Small intestine (tissue), 7 donors: ENCODE data around the gene BAHD1. TPM values are rescaled to one million over a fixed set of nuclear protein-coding genes. Genes with fewer than 3 reads are reported as not detected.

Source experiments
- DNase-seq, 2 donors: peaks; one replicate each; pipeline versions ENCODE4 v3.0.0 to v3.0.0-alpha.2; 2013
- FAIRE-seq: peaks from 2 replicates; lab custom pipeline; 2012; peaks lifted over from hg19 to GRCh38; lab: Jason Lieb, UNC
- H3K27ac ChIP-seq, 3 donors: one replicate each; pipeline ENCODE4 v1.5.1; 2013; ENCODE audit warnings: low read length in 2 of 3, mild to moderate bottlenecking in 2 of 3, control low read depth in 1 of 3, inconsistent platforms in 1 of 3, low read depth in 1 of 3, moderate library complexity in 1 of 3
- H3K27me3 ChIP-seq, 3 donors: one replicate each; pipeline ENCODE4 v1.6.1; 2013; ENCODE audit warnings: low read length in 3 of 3, inconsistent platforms in 1 of 3; ENCODE audit not compliant: control insufficient read depth in 3 of 3, insufficient read depth in 3 of 3
- H3K36me3 ChIP-seq, 3 donors: one replicate each; pipeline ENCODE4 v1.6.1; 2013; ENCODE audit warnings: low read length in 3 of 3, inconsistent platforms in 1 of 3, low read depth in 1 of 3, mild to moderate bottlenecking in 1 of 3, moderate library complexity in 1 of 3; ENCODE audit not compliant: control insufficient read depth in 3 of 3, insufficient read depth in 2 of 3
- H3K4me1 ChIP-seq, 3 donors: one replicate each; pipeline ENCODE4 v1.6.1; 2013; ENCODE audit warnings: low read length in 2 of 3, inconsistent platforms in 1 of 3, low read depth in 1 of 3, mild to moderate bottlenecking in 1 of 3, moderate library complexity in 1 of 3; ENCODE audit not compliant: control insufficient read depth in 3 of 3, insufficient read depth in 2 of 3
- H3K4me3 ChIP-seq, 3 donors: one replicate each; pipeline ENCODE4 v1.5.1; 2013; ENCODE audit warnings: low read length in 3 of 3, control low read depth in 1 of 3, inconsistent platforms in 1 of 3, low read depth in 1 of 3, mild to moderate bottlenecking in 1 of 3, moderate library complexity in 1 of 3
- H3K9me3 ChIP-seq, 2 donors: one replicate each; pipeline ENCODE4 v1.6.1; 2013; ENCODE audit warnings: low read depth in 1 of 2, low read length in 1 of 2; ENCODE audit not compliant: control insufficient read depth in 2 of 2, insufficient read depth in 1 of 2
- WGBS, 3 donors: extraction: QIAGEN DNeasy Blood & Tissue Kit; methylation state at CpG; one replicate each; pipeline ENCODE4 v1.1.7; 2013; 5-methylcytosine and 5-hydroxymethylcytosine counted together
- polyA plus RNA-seq, 4 donors: library from polyadenylated mRNA; stranded (reverse) in 3 of 4; unstranded in 1 of 4; fragments of 200-250 nt in 3 of 4; fragments of 120-200 nt in 1 of 4; gene quantifications; one replicate each; pipeline versions ENCODE4 v1.2.1 to v1.2.3, GENCODE V29; 2013
- donor health status: healthy with polysubstance abuse.
- donor health status: control.
- donor health status: control.
- donor health status: Bipolar disorder and iron deficiency.
- donor health status: healthy.

BAHD1 gene
- polyA plus RNA-seq, 4 donors: 10.7 to 32.5 (median 12.5) TPM

GRCh38 chr15:40454904-40455391 is 14.2 kb downstream of the BAHD1 start:
- FAIRE-seq (no peak), DNase-seq (no peak)
- Histone ChIP-seq H3K4me1 (peaks cover 21 to 64% (median 21%) of the 10 kb centered on the region in 3 donors), H3K36me3 (peaks cover 2 to 41% (median 2%) of the 10 kb centered on the region in 3 donors), H3K4me3 (no peak overlapping the region), H3K9me3 (no peaks in the 10 kb centered on the region), H3K27ac (no peak overlapping the region), H3K27me3 (no peaks in the 10 kb centered on the region)
- WGBS, 3 donors: 18 to 56% (median 45%) methylated on average over 9 of the region's 9 CpGs

GRCh38 chr15:40456299-40456712 is 15.6 kb downstream of the BAHD1 start:
- no peaks in the 10 kb centered on the region for H3K9me3 ChIP-seq
- H3K27me3 ChIP-seq: no peaks in the 10 kb centered on the region
- no peak for DNase-seq
- H3K4me3 ChIP-seq: no peak overlapping the region
- H3K27ac ChIP-seq: no peak overlapping the region
- WGBS, 3 donors: 60 to 76% (median 69%) methylated on average over 7 of the region's 7 CpGs
- peaks cover 18 to 55% (median 20%) of the 10 kb centered on the region in 3 donors for H3K4me1 ChIP-seq
- peaks cover 2 to 49% (median 2%) of the 10 kb centered on the region in 3 donors for H3K36me3 ChIP-seq
- no peak for FAIRE-seq

- Histone ChIP-seq H3K9me3 (no peaks in the 10 kb centered on the region), H3K4me1 (peaks cover 16 to 51% (median 17%) of the 10 kb centered on the region in 3 donors), H3K27me3 (no peaks in the 10 kb centered on the region), H3K4me3 (no peak overlapping the region), H3K27ac (no peak overlapping the region), H3K36me3 (peaks cover 2 to 52% (median 2%) of the 10 kb centered on the region in 3 donors)
- 71 to 79% (median 76%) methylated on average over 4 of the region's 4 CpGs for WGBS, 3 donors
- DNase-seq (no peak), FAIRE-seq (no peak)
These were observed 16.0 kb downstream of the BAHD1 start for GRCh38 chr15:40456738-40457137.

GRCh38 chr15:40458495-40459371 is 18.0 kb downstream of the BAHD1 start:
- DNase-seq (no peak), FAIRE-seq (no peak)
- no peak overlapping the region for H3K27ac ChIP-seq
- H3K36me3 ChIP-seq: peaks cover 2 to 67% (median 5%) of the 10 kb centered on the region in 3 donors
- 95 to 96% (median 96%) methylated on average over 35 to 37 of the region's 37 CpGs for WGBS, 3 donors
- H3K9me3 ChIP-seq: no peaks in the 10 kb centered on the region
- peaks cover 7 to 33% (median 13%) of the 10 kb centered on the region in 3 donors for H3K4me1 ChIP-seq
- H3K4me3 ChIP-seq: no peak overlapping the region
- H3K27me3 ChIP-seq: no peaks in the 10 kb centered on the region

- peaks cover 5 to 29% (median 10%) of the 10 kb centered on the region in 3 donors for H3K4me1 ChIP-seq
- no peaks in the 10 kb centered on the region for H3K9me3 ChIP-seq
- no peak for DNase-seq
- FAIRE-seq: no peak
- H3K27me3 ChIP-seq: no peaks in the 10 kb centered on the region
- 94 to 98% (median 97%) methylated on average over 18 to 19 of the region's 19 CpGs for WGBS, 3 donors
- H3K4me3 ChIP-seq: no peak overlapping the region
- H3K36me3 ChIP-seq: peaks cover 2 to 74% (median 7%) of the 10 kb centered on the region in 3 donors
- no peak overlapping the region for H3K27ac ChIP-seq
These were observed 18.8 kb downstream of the BAHD1 start for GRCh38 chr15:40459391-40460015.

GRCh38 chr15:40460404-40460803 is 19.7 kb downstream of the BAHD1 start:
- DNase-seq (no peak), FAIRE-seq (no peak)
- Histone ChIP-seq H3K27me3 (no peaks in the 10 kb centered on the region), H3K27ac (no peak overlapping the region), H3K9me3 (no peaks in the 10 kb centered on the region), H3K4me3 (no peak overlapping the region), H3K4me1 (peaks cover 2 to 20% (median 5%) of the 10 kb centered on the region in 3 donors), H3K36me3 (peaks cover 2 to 81% (median 10%) of the 10 kb centered on the region in 3 donors)
- WGBS, 3 donors: 88 to 96% (median 92%) methylated on average over 2 of the region's 2 CpGs

- Histone ChIP-seq H3K9me3 (no peaks in the 10 kb centered on the region), H3K36me3 (peaks cover 2 to 86% (median 12%) of the 10 kb centered on the region in 3 donors)
- no peak for FAIRE-seq
These were observed 21.2 kb downstream of the BAHD1 start for GRCh38 chr15:40461958-40462357.

GRCh38 chr15:40463279-40463678 is 22.5 kb downstream of the BAHD1 start:
- peaks cover 2 to 88% (median 12%) of the 10 kb centered on the region in 3 donors for H3K36me3 ChIP-seq
- H3K27ac ChIP-seq: no peak overlapping the region
- FAIRE-seq: no peak
- WGBS, 3 donors: 90 to 97% (median 94%) methylated on average over 2 of the region's 2 CpGs
- no peaks in the 10 kb centered on the region for H3K4me1 ChIP-seq
- no peaks in the 10 kb centered on the region for H3K27me3 ChIP-seq
- no peaks in the 10 kb centered on the region for H3K9me3 ChIP-seq
- no peak overlapping the region for H3K4me3 ChIP-seq
- no peak for DNase-seq

More at GRCh38 chr15:40461958-40462357, 21.2 kb downstream of the BAHD1 start:
- H3K27ac ChIP-seq: no peak overlapping the region
- WGBS, 3 donors: 95 to 96% (median 96%) methylated on average over 21 of the region's 21 CpGs
- peaks cover 0 to 6% (median 0%) of the 10 kb centered on the region in 3 donors for H3K4me1 ChIP-seq
- no peak for DNase-seq
- no peaks in the 10 kb centered on the region for H3K27me3 ChIP-seq
- no peak overlapping the region for H3K4me3 ChIP-seq
